Esophagus muscularis mucosa (tissue), 3 donors: Measurements from ENCODE around the gene GLYAT.

Experiments
- CTCF ChIP-seq, 3 experiments: fragments of 200-600 bp in 2 of 3; fragments of 450-650 bp in 1 of 3; sonication (generic) in 2 of 3; IDR thresholded peaks; one replicate each; pipeline ENCODE4 v1.5.1; 2017 to 2019; ENCODE audit warnings: antibody characterized with exemption in 3 of 3, mild to moderate bottlenecking in 2 of 3, moderate library complexity in 1 of 3
- EP300 ChIP-seq: sonication (generic); formaldehyde crosslinking; IDR thresholded peaks from one replicate; pipeline ENCODE4 v1.6.1; 2017; ENCODE audit warnings: antibody characterized with exemption

DNA sequence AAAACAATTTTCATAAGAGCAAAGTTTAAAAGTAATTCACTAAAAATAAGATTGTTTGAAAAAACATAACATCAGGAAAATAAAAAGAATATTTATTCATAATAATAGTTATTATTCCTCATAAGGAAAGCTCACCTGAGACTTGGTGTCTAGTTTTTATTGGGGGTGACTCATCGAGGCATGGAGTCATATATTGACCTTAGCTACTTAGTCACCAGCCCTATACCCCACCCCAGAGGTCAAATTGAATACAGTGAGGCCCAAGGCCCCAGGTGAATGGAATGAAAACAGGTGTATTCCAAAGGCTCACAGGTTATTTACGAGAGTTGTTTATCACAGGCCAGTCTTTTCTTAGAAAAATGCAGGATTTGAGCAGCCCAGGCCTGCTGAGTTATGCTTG, 72.3 kb downstream of the GLYAT start:
- TF ChIP-seq EP300 = no peak
- no peak for TF ChIP-seq CTCF (IDR thresholded peaks at IDR 0.05)
